SU-DHL-6 (cell line): ENCODE measurements around the gene FBXW7.

Source experiments
- H2AFZ ChIP-seq: fragments of 200-600 bp; sonication (generic); 2 replicates; pipeline ENCODE4 v1.6.1; 2014; ENCODE audit warnings: low read depth, mild to moderate bottlenecking, moderate library complexity, mixed read lengths, antibody characterized with exemption, low read length; ENCODE audit not compliant: severe bottlenecking
- H3F3A ChIP-seq: fragments of 200-600 bp; shearing (Covaris generic); 2 replicates; pipeline ENCODE4 v1.6.0; 2016; ENCODE audit warnings: antibody characterized with exemption, mild to moderate bottlenecking; ENCODE audit not compliant: insufficient read depth
- H3K27ac ChIP-seq: fragments of 200-600 bp; sonication (generic); 2 replicates; pipeline ENCODE4 v1.5.1; 2016; ENCODE audit warnings: low read depth, mild to moderate bottlenecking, low read length, moderate library complexity, mixed read lengths
- H3K27me3 ChIP-seq: fragments of 200-600 bp; sonication (generic), shearing (Covaris generic); 2 replicates; pipeline ENCODE4 v1.6.0; 2014; ENCODE audit warnings: mild to moderate bottlenecking, low read length
- H3K36me3 ChIP-seq: fragments of 200-600 bp; sonication (generic); 2 replicates; pipeline ENCODE4 v1.6.1; 2014; ENCODE audit warnings: mild to moderate bottlenecking, low read length, mixed read lengths
- H3K4me2 ChIP-seq: fragments of 300-600, 200-600 bp; shearing (Covaris generic), sonication (generic); 2 replicates; pipeline ENCODE4 v1.6.0; 2014; ENCODE audit warnings: low read length, low read depth, mild to moderate bottlenecking; ENCODE audit not compliant: poor library complexity, severe bottlenecking
- H3K4me3 ChIP-seq: fragments of 200-600 bp; sonication (generic); 2 replicates; pipeline ENCODE4 v1.5.1; 2014; ENCODE audit warnings: antibody characterized with exemption, low read length, mild to moderate bottlenecking, mixed read lengths; ENCODE audit not compliant: insufficient read depth, poor library complexity, severe bottlenecking
- H3K79me2 ChIP-seq: fragments of 200-600 bp; sonication (generic); 2 replicates; pipeline ENCODE4 v1.6.1; 2014; ENCODE audit warnings: mild to moderate bottlenecking, low read length, moderate library complexity; ENCODE audit not compliant: insufficient read depth
- H3K9ac ChIP-seq: fragments of 200-600 bp; sonication (generic); 2 replicates; pipeline ENCODE4 v1.7.0; 2014; ENCODE audit warnings: mild to moderate bottlenecking, low read length
- H3K9me2 ChIP-seq: fragments of 200-600 bp; sonication (generic); replicated peaks from 2 replicates; pipeline ENCODE4 v1.6.1; 2014; ENCODE audit warnings: low read length; ENCODE audit not compliant: insufficient read depth
- H3K9me3 ChIP-seq: fragments of 200-600 bp; sonication (generic); 2 replicates; pipeline ENCODE4 v1.6.1; 2014; ENCODE audit warnings: low read length, mixed read lengths; ENCODE audit not compliant: insufficient read depth
- H4K20me1 ChIP-seq: fragments of 200-600 bp; sonication (generic); 2 replicates; pipeline ENCODE4 v1.6.1; 2014; ENCODE audit warnings: low read depth, mild to moderate bottlenecking, antibody characterized with exemption, low read length, moderate library complexity, mixed read lengths
- CTCF ChIP-seq: fragments of 200-600 bp; sonication (generic); IDR thresholded peaks from one replicate; pipeline ENCODE4 v1.5.1; 2017; ENCODE audit warnings: antibody characterized with exemption, mild to moderate bottlenecking, low read length, moderate library complexity; ENCODE audit not compliant: insufficient read depth, poor library complexity, severe bottlenecking
- EZH2phosphoT487 ChIP-seq: fragments of 200-600 bp; sonication (generic), shearing (Covaris generic); conservative IDR thresholded peaks from 2 replicates; pipeline ENCODE4 v1.6.1; 2018; ENCODE audit warnings: mild to moderate bottlenecking, antibody characterized with exemption, low read length, moderate library complexity, mixed read lengths

The FBXW7 gene

GRCh38 chr4:152389359-152389758, 146.5 kb downstream of the FBXW7 start:
- H3F3A ChIP-seq: peaks cover 8% of the 10 kb centered on the region; the same call in 1 of the 2 replicates
- peaks cover 62% of the 10 kb centered on the region for H3K79me2 ChIP-seq

GRCh38 chr4:152385551-152385950, 150.3 kb downstream of the FBXW7 start:
- TF ChIP-seq CTCF: peak; percentile 34
- no peak for TF ChIP-seq EZH2phosphoT487
- Histone ChIP-seq H3K36me3 (peaks cover 13% of the 10 kb centered on the region; the same call in 1 of the 2 replicates), H3K27me3 (no peaks in the 10 kb centered on the region), H3K9me3 (no peaks in the 10 kb centered on the region), H3K4me2 (no peak overlapping the region), H3K9me2 (no peaks in the 10 kb centered on the region), H3K9ac (no peak overlapping the region), H3K27ac (no peak overlapping the region), H3K79me2 (peaks cover 64% of the 10 kb centered on the region), H4K20me1 (no peaks in the 10 kb centered on the region; the same call in 1 of the 2 replicates), H3F3A (peaks cover 16% of the 10 kb centered on the region; the same call in 1 of the 2 replicates), H3K4me3 (no peak overlapping the region), H2AFZ (no peak overlapping the region)

More at GRCh38 chr4:152389359-152389758, 146.5 kb downstream of the FBXW7 start:
- Histone ChIP-seq H3K4me3 (no peak overlapping the region), H3K27me3 (no peaks in the 10 kb centered on the region), H4K20me1 (no peaks in the 10 kb centered on the region), H3K9me3 (no peaks in the 10 kb centered on the region), H3K9ac (no peak overlapping the region), H3K9me2 (no peaks in the 10 kb centered on the region), H3K36me3 (peaks cover 15% of the 10 kb centered on the region; the same call in 1 of the 2 replicates), H2AFZ (no peak overlapping the region), H3K27ac (no peak overlapping the region), H3K4me2 (no peak overlapping the region)
- no peak for TF ChIP-seq CTCF
- no peak for TF ChIP-seq EZH2phosphoT487

GRCh38 chr4:152382057-152382785, 153.7 kb downstream of the FBXW7 start:
- Histone ChIP-seq H3K4me2 (peak overlapping the region; percentile 7), H3K36me3 (peaks cover 7% of the 10 kb centered on the region; the same call in 1 of the 2 replicates), H3K27ac (no peak overlapping the region), H3F3A (peaks cover 19% of the 10 kb centered on the region; the same call in 1 of the 2 replicates), H3K9me3 (no peaks in the 10 kb centered on the region), H2AFZ (no peak overlapping the region), H3K9me2 (no peaks in the 10 kb centered on the region), H3K79me2 (peaks cover 53% of the 10 kb centered on the region), H3K4me3 (no peak overlapping the region), H3K9ac (no peak overlapping the region), H4K20me1 (no peaks in the 10 kb centered on the region; the same call in 1 of the 2 replicates), H3K27me3 (no peaks in the 10 kb centered on the region)
- TF ChIP-seq CTCF (no peak), EZH2phosphoT487 (no peak)
